OCI-LY1 (cell line): ENCODE results near the gene INO80E.

Source experiments
- H2AFZ ChIP-seq: fragments of 200-600 bp; sonication (generic), shearing (Covaris generic); 2 replicates; pipeline ENCODE4 v1.6.0; 2014; ENCODE audit warnings: antibody characterized with exemption, mild to moderate bottlenecking, low read length
- H3F3A ChIP-seq: fragments of 200-600 bp; sonication (generic), shearing (Covaris generic); 2 replicates; pipeline ENCODE4 v1.6.0; 2014; ENCODE audit warnings: mild to moderate bottlenecking, antibody characterized with exemption, low read length, moderate library complexity; ENCODE audit not compliant: insufficient read depth
- H3K27ac ChIP-seq: fragments of 200-600 bp; sonication (generic); 2 replicates; pipeline ENCODE4 v1.5.1; 2014; ENCODE audit warnings: low read length, mixed run types, mild to moderate bottlenecking, low read depth; ENCODE audit not compliant: poor library complexity, severe bottlenecking
- H3K27me3 ChIP-seq: fragments of 200-600 bp; sonication (generic); 2 replicates; pipeline ENCODE4 v1.6.0; 2014; ENCODE audit warnings: antibody characterized with exemption, mild to moderate bottlenecking, low read length, moderate library complexity; ENCODE audit not compliant: insufficient read depth
- H3K36me3 ChIP-seq: fragments of 200-600 bp; sonication (generic); 2 replicates; pipeline ENCODE4 v1.6.1; 2014; ENCODE audit warnings: mild to moderate bottlenecking, antibody characterized with exemption, low read length, moderate library complexity, mixed read lengths; ENCODE audit not compliant: insufficient read depth
- H3K4me1 ChIP-seq: fragments of 200-600 bp; sonication (generic); 2 replicates; pipeline ENCODE4 v1.5.1; 2014; ENCODE audit warnings: mild to moderate bottlenecking, low read length, moderate library complexity; ENCODE audit not compliant: insufficient read depth, severe bottlenecking
- H3K4me2 ChIP-seq: fragments of 200-600 bp; sonication (generic), shearing (Covaris generic); 2 replicates; pipeline ENCODE4 v1.6.1; 2014; ENCODE audit warnings: low read length
- H3K4me3 ChIP-seq: fragments of 200-600 bp; sonication (generic); 2 replicates; pipeline ENCODE4 v1.5.1; 2014; ENCODE audit warnings: low read length, low read depth, mild to moderate bottlenecking, mixed read lengths; ENCODE audit not compliant: poor library complexity, severe bottlenecking
- H3K79me2 ChIP-seq: fragments of 200-600 bp; shearing (Covaris generic); 2 replicates; pipeline ENCODE4 v1.6.1; 2016; ENCODE audit warnings: mixed run types, low read length, mixed read lengths; ENCODE audit not compliant: insufficient read depth
- H3K9ac ChIP-seq: fragments of 200-600 bp; sonication (generic), shearing (Covaris generic); 2 replicates; pipeline ENCODE4 v1.6.1; 2014; ENCODE audit warnings: mild to moderate bottlenecking, low read length, mixed read lengths
- H3K9me2 ChIP-seq: fragments of 200-600 bp; sonication (generic), shearing (Covaris generic); 2 replicates; pipeline ENCODE4 v1.6.1; 2014; ENCODE audit warnings: low read depth, mild to moderate bottlenecking, low read length, mixed read lengths
- H3K9me3 ChIP-seq: fragments of 200-600 bp; shearing (Covaris generic); 2 replicates; pipeline ENCODE4 v1.6.1; 2014; ENCODE audit warnings: low read length, mixed read lengths
- H4K20me1 ChIP-seq: fragments of 200-600 bp; sonication (generic), shearing (Covaris generic); 2 replicates; pipeline ENCODE4 v1.6.0; 2016; ENCODE audit warnings: mild to moderate bottlenecking, low read length; ENCODE audit not compliant: insufficient read depth
- CTCF ChIP-seq: fragments of 200-600 bp; sonication (generic), shearing (Covaris generic); IDR thresholded peaks from 2 replicates; pipeline ENCODE4 v1.5.1; 2017; ENCODE audit warnings: mild to moderate bottlenecking, antibody characterized with exemption, low read length, moderate library complexity, mixed read lengths
- EZH2 ChIP-seq: fragments of 200-600 bp; sonication (generic), shearing (Covaris generic); IDR thresholded peaks from 2 replicates; pipeline ENCODE4 v1.8.0; 2017; ENCODE audit warnings: borderline replicate concordance, mixed run types, mild to moderate bottlenecking, antibody characterized with exemption, low read length, moderate library complexity, mixed read lengths

INO80E gene

GRCh38 chr16:29982560-29983419 lies 13.3 kb upstream of the INO80E start:
- Histone ChIP-seq H3K27ac (no peak overlapping the region), H3K9ac (no peak overlapping the region), H3K4me2 (no peak overlapping the region), H4K20me1 (no peaks in the 10 kb centered on the region), H3K9me3 (no peaks in the 10 kb centered on the region), H2AFZ (no peak overlapping the region), H3K36me3 (peaks cover 100% of the 10 kb centered on the region), H3K9me2 (no peaks in the 10 kb centered on the region), H3K4me1 (no peaks in the 10 kb centered on the region), H3K79me2 (no peaks in the 10 kb centered on the region), H3K4me3 (no peak overlapping the region), H3F3A (no peaks in the 10 kb centered on the region), H3K27me3 (no peaks in the 10 kb centered on the region)
- no peak for TF ChIP-seq EZH2
- TF ChIP-seq CTCF: no peak

GRCh38 chr16:29983420-29984136 lies 12.5 kb upstream of the INO80E start:
- Histone ChIP-seq H3K9ac (no peak overlapping the region), H3K79me2 (no peaks in the 10 kb centered on the region), H3K4me2 (no peak overlapping the region), H3K27me3 (no peaks in the 10 kb centered on the region), H3F3A (no peaks in the 10 kb centered on the region), H3K4me3 (no peak overlapping the region), H4K20me1 (no peaks in the 10 kb centered on the region), H3K4me1 (no peaks in the 10 kb centered on the region), H3K9me3 (no peaks in the 10 kb centered on the region), H3K27ac (no peak overlapping the region), H3K9me2 (no peaks in the 10 kb centered on the region), H3K36me3 (peaks cover 100% of the 10 kb centered on the region), H2AFZ (no peak overlapping the region)
- no peak for TF ChIP-seq EZH2
- TF ChIP-seq CTCF: no peak

GRCh38 chr16:29984137-29984763 lies 11.8 kb upstream of the INO80E start:
- TF ChIP-seq CTCF (no peak), EZH2 (no peak)
- no peaks in the 10 kb centered on the region for H3K27me3 ChIP-seq
- H3K9ac ChIP-seq: no peak overlapping the region
- no peak overlapping the region for H3K27ac ChIP-seq
- H3K79me2 ChIP-seq: no peaks in the 10 kb centered on the region
- no peaks in the 10 kb centered on the region for H4K20me1 ChIP-seq
- no peaks in the 10 kb centered on the region for H3K4me1 ChIP-seq
- no peaks in the 10 kb centered on the region for H3K9me3 ChIP-seq
- no peaks in the 10 kb centered on the region for H3K9me2 ChIP-seq
- H3F3A ChIP-seq: no peaks in the 10 kb centered on the region
- H3K4me3 ChIP-seq: no peak overlapping the region
- peaks cover 100% of the 10 kb centered on the region for H3K36me3 ChIP-seq
- no peak overlapping the region for H2AFZ ChIP-seq
- no peak overlapping the region for H3K4me2 ChIP-seq
